ENCODE data around the gene PHACTR2.

PHACTR2 gene

DNA sequence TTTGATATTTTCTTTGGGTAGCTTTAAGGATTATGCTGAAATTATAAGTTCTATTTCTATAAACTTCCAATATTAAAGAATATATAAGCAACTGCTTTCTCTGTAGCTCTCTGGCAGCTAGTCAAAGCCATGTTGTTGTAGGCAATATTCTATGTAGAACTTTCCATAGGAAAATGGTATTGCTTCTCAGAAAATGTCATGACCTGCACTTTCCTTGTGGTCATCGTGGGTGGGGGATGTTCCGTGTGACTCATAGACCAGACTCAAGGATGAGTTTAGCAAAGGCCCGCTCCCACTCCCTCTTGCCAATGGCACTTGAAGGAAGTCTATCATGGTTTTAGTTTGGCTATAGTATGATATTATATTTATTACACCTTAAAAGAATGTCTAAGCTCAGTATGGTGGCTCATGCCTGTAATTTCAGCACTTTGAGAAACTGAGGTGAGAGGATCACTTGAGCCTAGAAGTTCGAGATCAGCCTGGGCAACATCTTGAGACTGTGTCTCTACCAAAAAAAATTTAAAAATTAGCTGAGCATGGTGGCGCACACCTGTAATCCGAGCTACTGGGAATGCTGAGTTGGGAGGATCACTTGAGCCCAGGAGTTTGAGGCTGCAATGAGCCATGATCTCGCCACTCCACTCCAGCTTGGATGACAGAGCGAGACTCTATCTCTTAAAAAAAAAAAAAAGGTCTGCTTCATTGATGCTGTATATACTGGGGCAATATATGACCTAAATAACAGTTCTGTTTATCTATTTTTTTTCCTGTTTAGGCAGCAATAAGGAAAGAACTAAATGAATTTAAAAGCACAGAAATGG is 128.7 kb downstream of the PHACTR2 start:
- no peaks in the 10 kb centered on the region for H3K27me3 ChIP-seq (ENCODE audit: control insufficient read depth in 1 of 2, insufficient read depth in 2 of 2, low read length in 2 of 2)
- no peak overlapping the region for H3K4me3 ChIP-seq (ENCODE audit: low read depth in 1 of 2, low read length in 2 of 2)
- no peak overlapping the region for H3K27ac ChIP-seq (ENCODE audit: low read depth, low read length)
- no peak overlapping the region for H3K9ac ChIP-seq (ENCODE audit: low read length)
- H3K9me3 ChIP-seq (ENCODE audit: low read length): no peaks in the 10 kb centered on the region
- no peaks in the 10 kb centered on the region for H3K36me3 ChIP-seq (ENCODE audit: insufficient read depth, low read length)
- H3K4me1 ChIP-seq (ENCODE audit: insufficient read depth, low read length): no peaks in the 10 kb centered on the region

GRCh38 chr6:143807103-143807772 is 129.5 kb downstream of the PHACTR2 start:
- H3K4me1 ChIP-seq (ENCODE audit: insufficient read depth, low read length): no peaks in the 10 kb centered on the region
- H3K4me3 ChIP-seq (ENCODE audit: low read depth in 1 of 2, low read length in 2 of 2): no peak overlapping the region
- no peaks in the 10 kb centered on the region for H3K27me3 ChIP-seq (ENCODE audit: control insufficient read depth in 1 of 2, insufficient read depth in 2 of 2, low read length in 2 of 2)
- H3K36me3 ChIP-seq (ENCODE audit: insufficient read depth, low read length): no peaks in the 10 kb centered on the region
- no peak overlapping the region for H3K27ac ChIP-seq (ENCODE audit: low read depth, low read length)
- no peaks in the 10 kb centered on the region for H3K9me3 ChIP-seq (ENCODE audit: low read length)
- H3K9ac ChIP-seq (ENCODE audit: low read length): no peak overlapping the region

GRCh38 chr6:143810745-143811144 is 133.0 kb downstream of the PHACTR2 start:
- no peaks in the 10 kb centered on the region for H3K36me3 ChIP-seq (ENCODE audit: insufficient read depth, low read length)
- H3K27me3 ChIP-seq (ENCODE audit: control insufficient read depth in 1 of 2, insufficient read depth in 2 of 2, low read length in 2 of 2): no peaks in the 10 kb centered on the region
- no peak overlapping the region for H3K4me3 ChIP-seq (ENCODE audit: low read depth in 1 of 2, low read length in 2 of 2)

DNA sequence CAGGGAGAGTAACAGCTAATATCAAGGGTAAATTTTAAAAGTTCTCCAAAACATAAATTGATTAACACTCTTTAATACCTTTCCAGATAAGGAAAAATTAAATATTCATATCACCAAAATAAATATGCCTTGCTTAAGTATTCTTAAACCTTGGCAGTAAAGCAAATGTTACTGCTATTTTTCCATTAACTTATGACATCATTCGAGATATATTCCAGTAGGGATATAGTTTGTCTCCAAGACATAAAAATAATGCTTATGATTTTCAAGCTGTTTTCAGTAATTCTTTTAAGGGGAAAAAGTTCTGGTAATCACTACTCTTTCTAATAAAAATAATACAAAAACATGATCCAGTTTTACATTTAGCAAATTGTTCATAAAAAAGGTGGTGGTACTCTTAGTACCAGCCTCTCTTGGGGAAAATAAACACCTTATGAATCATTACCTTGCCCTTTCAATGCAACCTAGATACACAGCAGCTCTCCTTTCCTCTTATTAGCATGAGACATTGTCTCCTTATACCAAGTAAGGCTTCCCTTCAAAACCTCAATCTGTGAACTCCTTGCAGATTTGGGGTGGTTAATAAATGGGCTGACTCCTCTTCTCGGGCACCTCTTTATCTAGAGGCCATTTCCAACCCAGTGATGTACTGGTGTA is 133.9 kb downstream of the PHACTR2 start:
- Histone ChIP-seq H3K4me1 (ENCODE audit: insufficient read depth, low read length) (no peaks in the 10 kb centered on the region), H3K27me3 (ENCODE audit: control insufficient read depth in 1 of 2, insufficient read depth in 2 of 2, low read length in 2 of 2) (no peaks in the 10 kb centered on the region), H3K9ac (ENCODE audit: low read length) (no peak overlapping the region), H3K27ac (ENCODE audit: low read depth, low read length) (no peak overlapping the region), H3K36me3 (ENCODE audit: insufficient read depth, low read length) (no peaks in the 10 kb centered on the region), H3K9me3 (ENCODE audit: low read length) (no peaks in the 10 kb centered on the region), H3K4me3 (ENCODE audit: low read depth in 1 of 2, low read length in 2 of 2) (no peak overlapping the region)

More at GRCh38 chr6:143810745-143811144, 133.0 kb downstream of the PHACTR2 start:
- no peaks in the 10 kb centered on the region for H3K9me3 ChIP-seq (ENCODE audit: low read length)
- no peak overlapping the region for H3K27ac ChIP-seq (ENCODE audit: low read depth, low read length)
- no peaks in the 10 kb centered on the region for H3K4me1 ChIP-seq (ENCODE audit: insufficient read depth, low read length)
- no peak overlapping the region for H3K9ac ChIP-seq (ENCODE audit: low read length)

- Histone ChIP-seq H3K9me3 (ENCODE audit: low read length) (no peaks in the 10 kb centered on the region), H3K9ac (ENCODE audit: low read length) (no peak overlapping the region), H3K36me3 (ENCODE audit: insufficient read depth, low read length) (no peaks in the 10 kb centered on the region), H3K27ac (ENCODE audit: low read depth, low read length) (no peak overlapping the region), H3K27me3 (ENCODE audit: control insufficient read depth in 1 of 2, insufficient read depth in 2 of 2, low read length in 2 of 2) (no peaks in the 10 kb centered on the region), H3K4me3 (ENCODE audit: low read depth in 1 of 2, low read length in 2 of 2) (no peak overlapping the region), H3K4me1 (ENCODE audit: insufficient read depth, low read length) (peaks cover 1% of the 10 kb centered on the region)
Observed at GRCh38 chr6:143817621-143818020, 139.9 kb downstream of the PHACTR2 start.

- Histone ChIP-seq H3K4me1 (ENCODE audit: insufficient read depth, low read length) (peaks cover 3% of the 10 kb centered on the region), H3K27ac (ENCODE audit: low read depth, low read length) (no peak overlapping the region), H3K4me3 (ENCODE audit: low read depth in 1 of 2, low read length in 2 of 2) (no peak overlapping the region), H3K9ac (ENCODE audit: low read length) (no peak overlapping the region), H3K36me3 (ENCODE audit: insufficient read depth, low read length) (no peaks in the 10 kb centered on the region), H3K27me3 (ENCODE audit: control insufficient read depth in 1 of 2, insufficient read depth in 2 of 2, low read length in 2 of 2) (no peaks in the 10 kb centered on the region), H3K9me3 (ENCODE audit: low read length) (no peaks in the 10 kb centered on the region)
Observed at GRCh38 chr6:143821359-143821758, 143.6 kb downstream of the PHACTR2 start.

DNA sequence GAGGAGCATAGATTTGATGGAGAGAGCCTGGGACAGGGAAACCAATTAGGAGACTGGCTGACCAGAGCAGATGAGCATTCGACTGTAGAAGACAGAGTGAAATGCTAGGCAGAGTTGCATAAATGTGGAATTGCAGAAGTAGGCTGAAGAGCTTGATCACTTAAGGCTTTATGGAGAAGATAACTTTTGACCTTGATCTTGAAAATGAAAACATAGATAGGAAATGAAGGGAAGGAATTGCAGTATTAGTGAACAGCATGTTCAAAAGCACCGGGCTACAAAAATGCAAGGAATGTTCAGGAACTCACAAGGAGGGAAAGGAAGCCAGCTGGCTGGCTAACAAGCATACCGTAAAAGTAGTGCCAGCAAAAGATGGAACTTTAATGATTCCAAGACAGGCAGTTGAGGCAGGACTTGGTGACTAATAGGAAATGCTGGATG is 144.8 kb downstream of the PHACTR2 start:
- no peak overlapping the region for H3K4me3 ChIP-seq (ENCODE audit: low read depth in 1 of 2, low read length in 2 of 2)
- H3K9me3 ChIP-seq (ENCODE audit: low read length): no peaks in the 10 kb centered on the region
- H3K9ac ChIP-seq (ENCODE audit: low read length): no peak overlapping the region
- H3K27ac ChIP-seq (ENCODE audit: low read depth, low read length): no peak overlapping the region
- peaks cover 3% of the 10 kb centered on the region for H3K4me1 ChIP-seq (ENCODE audit: insufficient read depth, low read length)
- no peaks in the 10 kb centered on the region for H3K27me3 ChIP-seq (ENCODE audit: control insufficient read depth in 1 of 2, insufficient read depth in 2 of 2, low read length in 2 of 2)
- no peaks in the 10 kb centered on the region for H3K36me3 ChIP-seq (ENCODE audit: insufficient read depth, low read length)

DNA sequence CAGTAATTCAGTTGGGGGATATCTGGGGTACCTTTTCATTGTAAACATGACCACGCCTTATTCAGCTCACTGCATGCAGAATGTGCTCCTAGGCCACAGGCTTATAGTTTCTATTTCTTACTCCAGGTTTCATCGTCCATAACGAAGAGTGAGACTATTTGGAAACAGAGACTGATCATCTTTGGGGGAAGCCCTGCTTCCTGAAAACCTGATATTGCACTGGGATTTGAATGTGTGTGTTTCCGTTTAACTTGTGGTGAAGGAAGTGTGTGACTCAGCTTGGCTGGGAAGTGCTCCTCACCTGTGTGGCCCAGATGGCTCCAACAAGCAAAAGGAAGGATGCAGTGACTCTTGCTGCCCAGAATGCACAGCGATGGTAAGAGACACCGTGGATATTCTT is 145.8 kb downstream of the PHACTR2 start:
- Histone ChIP-seq H3K4me3 (ENCODE audit: low read depth in 1 of 2, low read length in 2 of 2) (no peak overlapping the region), H3K4me1 (ENCODE audit: insufficient read depth, low read length) (peaks cover 3% of the 10 kb centered on the region), H3K9me3 (ENCODE audit: low read length) (no peaks in the 10 kb centered on the region), H3K27ac (ENCODE audit: low read depth, low read length) (no peak overlapping the region), H3K9ac (ENCODE audit: low read length) (no peak overlapping the region), H3K36me3 (ENCODE audit: insufficient read depth, low read length) (no peaks in the 10 kb centered on the region), H3K27me3 (ENCODE audit: control insufficient read depth in 1 of 2, insufficient read depth in 2 of 2, low read length in 2 of 2) (no peaks in the 10 kb centered on the region)

GRCh38 chr6:143828572-143828971 is 150.8 kb downstream of the PHACTR2 start:
- no peaks in the 10 kb centered on the region for H3K27me3 ChIP-seq (ENCODE audit: control insufficient read depth in 1 of 2, insufficient read depth in 2 of 2, low read length in 2 of 2)
- no peaks in the 10 kb centered on the region for H3K4me1 ChIP-seq (ENCODE audit: insufficient read depth, low read length)
- no peaks in the 10 kb centered on the region for H3K9me3 ChIP-seq (ENCODE audit: low read length)
- H3K9ac ChIP-seq (ENCODE audit: low read length): no peak overlapping the region
- no peak overlapping the region for H3K4me3 ChIP-seq (ENCODE audit: low read depth in 1 of 2, low read length in 2 of 2)
- no peak overlapping the region for H3K27ac ChIP-seq (ENCODE audit: low read depth, low read length)
- no peaks in the 10 kb centered on the region for H3K36me3 ChIP-seq (ENCODE audit: insufficient read depth, low read length)

GRCh38 chr6:143836150-143836549 is 158.4 kb downstream of the PHACTR2 start:
- Histone ChIP-seq H3K27ac (ENCODE audit: low read depth, low read length) (no peak overlapping the region), H3K36me3 (ENCODE audit: insufficient read depth, low read length) (no peaks in the 10 kb centered on the region), H3K4me1 (ENCODE audit: insufficient read depth, low read length) (no peaks in the 10 kb centered on the region), H3K9me3 (ENCODE audit: low read length) (no peaks in the 10 kb centered on the region), H3K27me3 (ENCODE audit: control insufficient read depth in 1 of 2, insufficient read depth in 2 of 2, low read length in 2 of 2) (no peaks in the 10 kb centered on the region), H3K4me3 (ENCODE audit: low read depth in 1 of 2, low read length in 2 of 2) (no peak overlapping the region), H3K9ac (ENCODE audit: low read length) (no peak overlapping the region)

GRCh38 chr6:143838395-143838794 is 160.6 kb downstream of the PHACTR2 start:
- H3K9ac ChIP-seq (ENCODE audit: low read length): no peak overlapping the region
- H3K27me3 ChIP-seq (ENCODE audit: control insufficient read depth in 1 of 2, insufficient read depth in 2 of 2, low read length in 2 of 2): no peaks in the 10 kb centered on the region
- no peaks in the 10 kb centered on the region for H3K9me3 ChIP-seq (ENCODE audit: low read length)

More at GRCh38 chr6:143838395-143838794, 160.6 kb downstream of the PHACTR2 start:
- Histone ChIP-seq H3K27ac (ENCODE audit: low read depth, low read length) (no peak overlapping the region), H3K4me1 (ENCODE audit: insufficient read depth, low read length) (no peaks in the 10 kb centered on the region), H3K4me3 (ENCODE audit: low read depth in 1 of 2, low read length in 2 of 2) (no peak overlapping the region), H3K36me3 (ENCODE audit: insufficient read depth, low read length) (no peaks in the 10 kb centered on the region)
